GM23338 (cell line): ENCODE results near the gene OXER1.

ENCODE experiments used
- EZH2 ChIP-seq: fragments of 200-600 bp; sonication (generic); IDR thresholded peaks from one replicate; pipeline ENCODE4 v1.8.0; 2017; ENCODE audit warnings: antibody characterized with exemption, mild to moderate bottlenecking, low read depth; ENCODE audit not compliant: unreplicated experiment
- EZH2phosphoT487 ChIP-seq: fragments of 200-600 bp; sonication (generic); IDR thresholded peaks from one replicate; pipeline ENCODE4 v1.8.1; 2018; ENCODE audit warnings: antibody characterized with exemption; ENCODE audit not compliant: unreplicated experiment
- JUNB ChIP-seq: IDR thresholded peaks from one replicate; pipeline ENCODE4 v1.6.1; 2016; ENCODE audit warnings: antibody characterized with exemption; ENCODE audit not compliant: unreplicated experiment
- NANOG ChIP-seq: IDR thresholded peaks from 2 replicates; pipeline ENCODE4 v1.6.1; 2016; ENCODE audit warnings: antibody characterized with exemption, borderline replicate concordance
- POLR2AphosphoS5 ChIP-seq: IDR thresholded peaks from 2 replicates; pipeline ENCODE4 v1.6.1; 2016; ENCODE audit warnings: antibody characterized with exemption, low read depth
- ZNF114 ChIP-seq: fragments of 250-450 bp; sonication (Bioruptor Pico); IDR thresholded peaks from 2 replicates; pipeline ENCODE4 v1.5.0; 2020; ENCODE audit warnings: mild to moderate bottlenecking, moderate library complexity
- ZNF331 ChIP-seq: fragments of 250-450 bp; sonication (Bioruptor Pico); IDR thresholded peaks from 2 replicates; pipeline ENCODE4 v1.5.0; 2020; ENCODE audit warnings: low read depth, mild to moderate bottlenecking, moderate library complexity
- TF ChIP-seq, protein P1 (sequence below), 2 experiments: fragments of 200-600 bp in 1 of 2; sonication (generic) in 1 of 2; conservative IDR thresholded peaks; 2 replicates each; pipeline versions ENCODE4 v1.5.1 to v1.6.1; 2016 to 2017; ENCODE audit warnings: antibody characterized with exemption in 2 of 2, low read depth in 2 of 2, mild to moderate bottlenecking in 2 of 2, moderate library complexity in 1 of 2
- TF ChIP-seq, protein P2 (sequence below): IDR thresholded peaks from one replicate; pipeline ENCODE4 v1.6.1; 2018; ENCODE audit warnings: antibody characterized with exemption; ENCODE audit not compliant: unreplicated experiment

DNA sequence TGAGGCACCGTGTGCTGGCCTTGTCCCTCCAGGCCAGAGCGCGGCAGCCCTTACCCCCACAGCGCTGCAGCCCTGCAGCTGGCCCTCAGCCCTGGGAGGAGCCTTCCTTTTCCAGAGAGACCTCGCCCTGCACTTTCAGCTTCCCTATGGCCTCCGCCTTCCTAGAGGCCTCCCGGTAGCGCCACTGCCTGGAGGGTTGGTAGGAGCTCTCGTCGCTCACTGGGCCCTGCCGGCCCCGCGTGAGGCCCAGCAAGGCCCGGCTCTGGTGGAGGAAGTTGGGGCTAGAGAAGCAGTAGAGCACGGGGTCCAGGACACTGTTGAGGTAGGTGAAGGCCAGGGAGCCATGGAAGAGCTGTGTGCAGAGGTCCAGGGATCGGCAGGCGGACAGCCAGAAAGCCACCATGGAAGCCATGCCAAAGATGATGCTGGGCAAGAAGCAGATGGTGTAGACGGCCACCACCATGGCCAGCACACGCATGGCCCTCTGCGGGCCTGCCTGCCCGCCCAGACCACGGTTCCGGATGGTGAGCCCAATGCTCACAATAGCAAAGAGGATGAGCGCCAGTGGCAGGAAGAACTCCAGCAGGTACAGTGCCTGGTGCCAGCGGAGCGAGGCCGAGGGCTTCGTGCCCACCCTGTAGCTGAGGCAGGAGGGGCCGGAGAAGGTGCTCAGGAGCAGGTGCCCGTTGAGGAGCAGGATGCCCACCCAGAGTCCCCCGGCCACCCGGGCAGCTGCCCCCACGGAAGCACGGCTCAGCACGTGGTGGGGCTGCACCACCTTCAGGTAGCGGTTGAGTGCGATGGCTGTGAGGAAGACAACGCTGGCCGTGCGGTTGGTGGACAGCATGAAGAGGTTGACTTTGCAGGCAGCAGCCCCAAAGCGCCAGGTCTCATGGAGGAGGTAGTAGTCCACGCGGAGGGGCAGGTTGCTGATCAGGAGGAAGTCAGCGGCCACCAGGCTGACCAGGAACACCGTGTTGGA is 821 bp downstream of the OXER1 start:
- TF ChIP-seq, protein P1, sequence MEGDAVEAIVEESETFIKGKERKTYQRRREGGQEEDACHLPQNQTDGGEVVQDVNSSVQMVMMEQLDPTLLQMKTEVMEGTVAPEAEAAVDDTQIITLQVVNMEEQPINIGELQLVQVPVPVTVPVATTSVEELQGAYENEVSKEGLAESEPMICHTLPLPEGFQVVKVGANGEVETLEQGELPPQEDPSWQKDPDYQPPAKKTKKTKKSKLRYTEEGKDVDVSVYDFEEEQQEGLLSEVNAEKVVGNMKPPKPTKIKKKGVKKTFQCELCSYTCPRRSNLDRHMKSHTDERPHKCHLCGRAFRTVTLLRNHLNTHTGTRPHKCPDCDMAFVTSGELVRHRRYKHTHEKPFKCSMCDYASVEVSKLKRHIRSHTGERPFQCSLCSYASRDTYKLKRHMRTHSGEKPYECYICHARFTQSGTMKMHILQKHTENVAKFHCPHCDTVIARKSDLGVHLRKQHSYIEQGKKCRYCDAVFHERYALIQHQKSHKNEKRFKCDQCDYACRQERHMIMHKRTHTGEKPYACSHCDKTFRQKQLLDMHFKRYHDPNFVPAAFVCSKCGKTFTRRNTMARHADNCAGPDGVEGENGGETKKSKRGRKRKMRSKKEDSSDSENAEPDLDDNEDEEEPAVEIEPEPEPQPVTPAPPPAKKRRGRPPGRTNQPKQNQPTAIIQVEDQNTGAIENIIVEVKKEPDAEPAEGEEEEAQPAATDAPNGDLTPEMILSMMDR (conservative IDR thresholded peaks at IDR 0.05; ENCODE audit: low read depth in 2 of 2): no peak; a peak in 1 of 4 replicates
- TF ChIP-seq EZH2phosphoT487: no peak
- TF ChIP-seq, protein P2, sequence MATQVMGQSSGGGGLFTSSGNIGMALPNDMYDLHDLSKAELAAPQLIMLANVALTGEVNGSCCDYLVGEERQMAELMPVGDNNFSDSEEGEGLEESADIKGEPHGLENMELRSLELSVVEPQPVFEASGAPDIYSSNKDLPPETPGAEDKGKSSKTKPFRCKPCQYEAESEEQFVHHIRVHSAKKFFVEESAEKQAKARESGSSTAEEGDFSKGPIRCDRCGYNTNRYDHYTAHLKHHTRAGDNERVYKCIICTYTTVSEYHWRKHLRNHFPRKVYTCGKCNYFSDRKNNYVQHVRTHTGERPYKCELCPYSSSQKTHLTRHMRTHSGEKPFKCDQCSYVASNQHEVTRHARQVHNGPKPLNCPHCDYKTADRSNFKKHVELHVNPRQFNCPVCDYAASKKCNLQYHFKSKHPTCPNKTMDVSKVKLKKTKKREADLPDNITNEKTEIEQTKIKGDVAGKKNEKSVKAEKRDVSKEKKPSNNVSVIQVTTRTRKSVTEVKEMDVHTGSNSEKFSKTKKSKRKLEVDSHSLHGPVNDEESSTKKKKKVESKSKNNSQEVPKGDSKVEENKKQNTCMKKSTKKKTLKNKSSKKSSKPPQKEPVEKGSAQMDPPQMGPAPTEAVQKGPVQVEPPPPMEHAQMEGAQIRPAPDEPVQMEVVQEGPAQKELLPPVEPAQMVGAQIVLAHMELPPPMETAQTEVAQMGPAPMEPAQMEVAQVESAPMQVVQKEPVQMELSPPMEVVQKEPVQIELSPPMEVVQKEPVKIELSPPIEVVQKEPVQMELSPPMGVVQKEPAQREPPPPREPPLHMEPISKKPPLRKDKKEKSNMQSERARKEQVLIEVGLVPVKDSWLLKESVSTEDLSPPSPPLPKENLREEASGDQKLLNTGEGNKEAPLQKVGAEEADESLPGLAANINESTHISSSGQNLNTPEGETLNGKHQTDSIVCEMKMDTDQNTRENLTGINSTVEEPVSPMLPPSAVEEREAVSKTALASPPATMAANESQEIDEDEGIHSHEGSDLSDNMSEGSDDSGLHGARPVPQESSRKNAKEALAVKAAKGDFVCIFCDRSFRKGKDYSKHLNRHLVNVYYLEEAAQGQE: no peak
- no peak for TF ChIP-seq ZNF114
- TF ChIP-seq EZH2: no peak
- TF ChIP-seq POLR2AphosphoS5: no peak
- TF ChIP-seq NANOG: no peak
- TF ChIP-seq ZNF331 (CRISPR knock-in tag): no peak
- no peak for TF ChIP-seq JUNB
